Prostate gland (tissue), 2 donors: ENCODE results near the gene STK17B.

Experiments used
- POLR2A ChIP-seq: fragments of 450-650 bp; IDR thresholded peaks from one replicate; pipeline ENCODE4 v1.6.1; 2016; ENCODE audit warnings: antibody characterized with exemption, mild to moderate bottlenecking
- POLR2AphosphoS5 ChIP-seq: sonication (generic); formaldehyde crosslinking; IDR thresholded peaks from one replicate; pipeline ENCODE4 v1.6.1; 2017; ENCODE audit warnings: antibody characterized with exemption
- TF ChIP-seq, protein P1 (sequence below), 4 experiments: fragments of 200-600 bp in 2 of 4; fragments of 450-650 bp in 2 of 4; sonication (generic) in 2 of 4; IDR thresholded peaks; 1 replicate in 3 of 4; 2 replicates in 1 of 4; pipeline ENCODE4 v1.5.1; 2016 to 2019; ENCODE audit warnings: antibody characterized with exemption in 4 of 4, mild to moderate bottlenecking in 2 of 4, moderate library complexity in 2 of 4

- TF ChIP-seq POLR2AphosphoS5: no peak
- TF ChIP-seq, protein P1, sequence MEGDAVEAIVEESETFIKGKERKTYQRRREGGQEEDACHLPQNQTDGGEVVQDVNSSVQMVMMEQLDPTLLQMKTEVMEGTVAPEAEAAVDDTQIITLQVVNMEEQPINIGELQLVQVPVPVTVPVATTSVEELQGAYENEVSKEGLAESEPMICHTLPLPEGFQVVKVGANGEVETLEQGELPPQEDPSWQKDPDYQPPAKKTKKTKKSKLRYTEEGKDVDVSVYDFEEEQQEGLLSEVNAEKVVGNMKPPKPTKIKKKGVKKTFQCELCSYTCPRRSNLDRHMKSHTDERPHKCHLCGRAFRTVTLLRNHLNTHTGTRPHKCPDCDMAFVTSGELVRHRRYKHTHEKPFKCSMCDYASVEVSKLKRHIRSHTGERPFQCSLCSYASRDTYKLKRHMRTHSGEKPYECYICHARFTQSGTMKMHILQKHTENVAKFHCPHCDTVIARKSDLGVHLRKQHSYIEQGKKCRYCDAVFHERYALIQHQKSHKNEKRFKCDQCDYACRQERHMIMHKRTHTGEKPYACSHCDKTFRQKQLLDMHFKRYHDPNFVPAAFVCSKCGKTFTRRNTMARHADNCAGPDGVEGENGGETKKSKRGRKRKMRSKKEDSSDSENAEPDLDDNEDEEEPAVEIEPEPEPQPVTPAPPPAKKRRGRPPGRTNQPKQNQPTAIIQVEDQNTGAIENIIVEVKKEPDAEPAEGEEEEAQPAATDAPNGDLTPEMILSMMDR (IDR thresholded peaks at IDR 0.05): no peak
- no peak for TF ChIP-seq POLR2A
Observed at GRCh38 chr2:196191541-196191940, 20.2 kb upstream of the STK17B start.
